Gastroesophageal sphincter (tissue), 3 donors: ENCODE data around the gene EIF4E2.

Source experiments
- POLR2A ChIP-seq, 2 donors: fragments of 450-650 bp; IDR thresholded peaks; one replicate each; pipeline ENCODE4 v1.6.1; 2017; ENCODE audit warnings: antibody characterized with exemption in 2 of 2, mild to moderate bottlenecking in 2 of 2, moderate library complexity in 1 of 2
- POLR2AphosphoS5 ChIP-seq: sonication (generic); formaldehyde crosslinking; IDR thresholded peaks from one replicate; pipeline ENCODE4 v1.6.1; 2017; ENCODE audit warnings: antibody characterized with exemption
- TF ChIP-seq, protein P1 (sequence below), 4 experiments: fragments of 200-600 bp in 2 of 4; fragments of 450-650 bp in 2 of 4; sonication (generic) in 1 of 4; IDR thresholded peaks; one replicate each; pipeline ENCODE4 v1.5.1; 2017 to 2019; ENCODE audit warnings: antibody characterized with exemption in 4 of 4, mild to moderate bottlenecking in 2 of 4, moderate library complexity in 2 of 4

DNA sequence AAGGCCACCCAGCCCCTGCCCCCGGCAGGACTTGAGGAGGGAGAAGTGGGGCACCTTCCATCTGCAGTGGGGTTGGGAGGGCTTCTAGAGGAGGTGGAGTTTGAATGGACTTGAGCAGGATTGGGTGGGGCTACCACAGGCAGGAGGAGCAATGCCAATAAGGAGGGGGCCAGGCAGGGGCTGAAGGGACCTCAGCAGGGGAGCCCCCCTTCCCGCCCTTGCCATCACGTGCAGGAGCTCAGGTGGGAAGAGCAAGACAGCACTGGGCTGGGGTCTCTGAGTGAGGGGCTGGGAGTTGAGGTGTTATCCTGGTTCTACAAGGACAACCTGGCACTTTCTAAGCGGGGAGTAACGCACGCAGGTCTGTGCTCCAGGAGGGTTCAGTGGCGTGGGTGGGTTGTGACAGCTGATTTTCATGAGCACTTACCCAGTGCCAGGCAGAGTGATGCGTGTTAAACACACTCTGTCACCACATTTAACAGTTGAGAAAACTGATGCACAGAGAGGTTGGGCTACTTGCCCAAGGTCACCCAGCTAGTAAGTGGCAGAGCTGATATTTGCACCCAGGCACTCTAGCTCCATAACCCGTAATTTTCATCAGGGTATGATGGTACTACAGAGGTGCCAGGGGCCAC lies 19.7 kb upstream of the EIF4E2 start:
- TF ChIP-seq, protein P1, sequence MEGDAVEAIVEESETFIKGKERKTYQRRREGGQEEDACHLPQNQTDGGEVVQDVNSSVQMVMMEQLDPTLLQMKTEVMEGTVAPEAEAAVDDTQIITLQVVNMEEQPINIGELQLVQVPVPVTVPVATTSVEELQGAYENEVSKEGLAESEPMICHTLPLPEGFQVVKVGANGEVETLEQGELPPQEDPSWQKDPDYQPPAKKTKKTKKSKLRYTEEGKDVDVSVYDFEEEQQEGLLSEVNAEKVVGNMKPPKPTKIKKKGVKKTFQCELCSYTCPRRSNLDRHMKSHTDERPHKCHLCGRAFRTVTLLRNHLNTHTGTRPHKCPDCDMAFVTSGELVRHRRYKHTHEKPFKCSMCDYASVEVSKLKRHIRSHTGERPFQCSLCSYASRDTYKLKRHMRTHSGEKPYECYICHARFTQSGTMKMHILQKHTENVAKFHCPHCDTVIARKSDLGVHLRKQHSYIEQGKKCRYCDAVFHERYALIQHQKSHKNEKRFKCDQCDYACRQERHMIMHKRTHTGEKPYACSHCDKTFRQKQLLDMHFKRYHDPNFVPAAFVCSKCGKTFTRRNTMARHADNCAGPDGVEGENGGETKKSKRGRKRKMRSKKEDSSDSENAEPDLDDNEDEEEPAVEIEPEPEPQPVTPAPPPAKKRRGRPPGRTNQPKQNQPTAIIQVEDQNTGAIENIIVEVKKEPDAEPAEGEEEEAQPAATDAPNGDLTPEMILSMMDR (IDR thresholded peaks at IDR 0.05): no peak
- TF ChIP-seq POLR2A (IDR thresholded peaks at IDR 0.05) (no peak), POLR2AphosphoS5 (no peak)
